Activated CD8-positive, alpha-beta T cell treated with anti-CD3 and anti-CD28 coated beads for 36 hours (primary cell): ENCODE measurements around the gene PDRG1. TPM values are rescaled to one million over a fixed set of nuclear protein-coding genes. Genes with fewer than 3 reads are reported as not detected.

Source experiments
- ATAC-seq: fragments of 200-7000 bp; cut with Tn5 transposase; one replicate; pipeline ENCODE4 v1.10.0; 2021; ENCODE audit warnings: mild to moderate bottlenecking, moderate library complexity
- CTCF ChIA-PET: fragments of 350-600 bp; sonication (Branson Sonifier 250); formaldehyde crosslinking; loops from one replicate; lab custom pipeline; 2021; ENCODE audit warnings: antibody characterized with exemption; lab: Charles Lee
- POLR2A ChIA-PET: fragments of 350-600 bp; sonication (Branson Sonifier 250); formaldehyde crosslinking; loops from one replicate; lab custom pipeline; 2021; ENCODE audit warnings: antibody characterized with exemption; lab: Charles Lee
- DNase-seq: peaks from one replicate; pipeline ENCODE4 v3.0.0-alpha.2; 2020
- H3K27ac Mint-ChIP-seq: one replicate; pipeline ENCODE4 v1.8.0; 2021; ENCODE audit warnings: mild to moderate bottlenecking, mixed read lengths
- H3K27me3 Mint-ChIP-seq: one replicate; pipeline ENCODE4 v1.8.0; 2021; ENCODE audit warnings: mixed read lengths
- H3K36me3 Mint-ChIP-seq: one replicate; pipeline ENCODE4 v1.8.0; 2021; ENCODE audit warnings: low read depth, mixed read lengths
- H3K4me1 Mint-ChIP-seq: one replicate; pipeline ENCODE4 v1.8.0; 2021; ENCODE audit warnings: low read depth, mixed read lengths
- H3K4me3 Mint-ChIP-seq: one replicate; pipeline ENCODE4 v1.8.0; 2021; ENCODE audit warnings: mild to moderate bottlenecking, moderate library complexity, mixed read lengths
- H3K9me3 Mint-ChIP-seq: one replicate; pipeline ENCODE4 v1.8.0; 2021; ENCODE audit warnings: mixed read lengths
- intact Hi-C: fragments of 100-400 bp; cut with micrococcal nuclease; formaldehyde crosslinking; loops from one replicate; pipeline ENCODE4 v1.10.0; 2022
- total RNA-seq, 2 experiments: library from RNA; stranded (reverse); gene quantifications; one replicate each; pipeline ENCODE4 v1.2.3, GENCODE V29; 2021
- TF ChIP-seq, protein P1 (sequence below): fragments of 200-600 bp; IDR thresholded peaks from one replicate; pipeline ENCODE4 v1.8.0; 2022; ENCODE audit warnings: antibody characterized with exemption, mild to moderate bottlenecking

Gene PDRG1
- total RNA-seq, 2 experiments from 2014 or later: 17.7 to 18.3 TPM

DNA sequence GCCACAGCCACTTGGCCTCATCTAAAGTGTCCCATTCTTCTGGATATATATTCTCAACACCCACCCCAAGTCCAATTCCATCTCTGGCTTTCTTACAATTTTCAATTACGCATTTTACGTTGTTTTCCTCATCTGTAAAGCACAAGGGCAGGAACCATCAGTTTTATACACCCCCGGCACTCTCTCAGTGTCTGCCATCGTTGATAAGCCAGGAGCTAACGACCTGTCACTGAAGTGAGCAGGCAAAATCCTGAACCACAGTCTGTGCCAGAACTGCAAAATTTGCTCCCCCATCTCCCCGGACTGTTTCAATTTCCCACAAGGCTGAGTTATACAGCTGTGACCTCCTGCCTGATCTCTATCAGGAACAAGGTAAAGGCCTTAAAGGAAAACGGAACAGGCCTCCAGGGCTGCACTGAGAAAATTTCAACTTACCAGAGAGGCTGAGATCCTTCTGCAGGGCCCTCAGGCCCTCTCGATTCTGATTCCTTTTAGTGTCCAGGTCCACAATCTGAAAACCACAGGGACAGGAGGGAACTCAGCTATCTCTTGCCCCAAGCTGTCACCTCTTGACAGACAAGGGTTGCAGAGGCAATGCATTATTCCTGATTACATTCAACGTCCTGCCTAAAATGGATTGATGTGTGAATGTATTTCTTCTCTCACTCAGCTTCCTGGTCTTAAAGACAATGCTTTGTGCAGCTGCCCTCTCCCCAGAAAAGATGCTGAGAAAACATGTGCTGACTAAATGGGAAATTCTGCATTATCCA lies 1.8 kb downstream of the PDRG1 start:
- Mint-ChIP-seq H3K4me3 (peak overlapping the region; percentile 91), H3K27ac (peak overlapping the region; percentile 51), H3K4me1 (peaks cover 25% of the 10 kb centered on the region), H3K27me3 (no peaks in the 10 kb centered on the region), H3K36me3 (peaks cover 48% of the 10 kb centered on the region), H3K9me3 (peaks cover 3% of the 10 kb centered on the region)
- intact Hi-C loops: no loop called here
- no peak for DNase-seq
- TF ChIP-seq, protein P1, sequence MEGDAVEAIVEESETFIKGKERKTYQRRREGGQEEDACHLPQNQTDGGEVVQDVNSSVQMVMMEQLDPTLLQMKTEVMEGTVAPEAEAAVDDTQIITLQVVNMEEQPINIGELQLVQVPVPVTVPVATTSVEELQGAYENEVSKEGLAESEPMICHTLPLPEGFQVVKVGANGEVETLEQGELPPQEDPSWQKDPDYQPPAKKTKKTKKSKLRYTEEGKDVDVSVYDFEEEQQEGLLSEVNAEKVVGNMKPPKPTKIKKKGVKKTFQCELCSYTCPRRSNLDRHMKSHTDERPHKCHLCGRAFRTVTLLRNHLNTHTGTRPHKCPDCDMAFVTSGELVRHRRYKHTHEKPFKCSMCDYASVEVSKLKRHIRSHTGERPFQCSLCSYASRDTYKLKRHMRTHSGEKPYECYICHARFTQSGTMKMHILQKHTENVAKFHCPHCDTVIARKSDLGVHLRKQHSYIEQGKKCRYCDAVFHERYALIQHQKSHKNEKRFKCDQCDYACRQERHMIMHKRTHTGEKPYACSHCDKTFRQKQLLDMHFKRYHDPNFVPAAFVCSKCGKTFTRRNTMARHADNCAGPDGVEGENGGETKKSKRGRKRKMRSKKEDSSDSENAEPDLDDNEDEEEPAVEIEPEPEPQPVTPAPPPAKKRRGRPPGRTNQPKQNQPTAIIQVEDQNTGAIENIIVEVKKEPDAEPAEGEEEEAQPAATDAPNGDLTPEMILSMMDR: no peak
- ATAC-seq: no peak
- ChIA-PET POLR2A (interaction anchor here (0.8 to 2.6 kb wide), 3 partner anchors 17 to 71 kb away, joined by 3 to 10 read pairs (median 3); no protein-coding TSS in a partner anchor), CTCF (interaction anchor here (0.7 to 6.6 kb wide), 9 partner anchors 70 to 337 kb away, joined by 3 to 106 read pairs (median 5); no protein-coding TSS in a partner anchor)

DNA sequence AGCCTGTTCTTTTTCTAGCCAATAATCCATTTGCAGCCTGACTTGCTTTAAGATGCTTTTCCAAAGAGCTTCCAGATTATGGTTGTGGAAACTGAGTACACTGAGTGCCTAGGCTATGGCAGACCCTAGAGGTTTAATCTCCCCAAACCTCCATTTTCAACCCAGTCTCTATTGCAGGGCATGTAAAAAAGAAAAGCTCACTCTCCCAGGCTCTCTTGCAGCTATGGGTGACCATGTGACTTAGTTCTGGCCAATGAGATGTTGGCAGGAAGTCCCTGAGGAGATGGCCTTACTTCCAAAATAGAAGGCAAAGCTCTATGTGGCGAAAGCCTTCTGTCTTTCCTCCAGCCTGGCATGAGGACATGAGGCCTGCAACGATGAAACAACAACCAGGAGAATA lies 3.8 kb downstream of the PDRG1 start:
- Mint-ChIP-seq H3K36me3 (peaks cover 52% of the 10 kb centered on the region), H3K9me3 (peaks cover 3% of the 10 kb centered on the region), H3K27ac (no peak overlapping the region), H3K4me1 (peaks cover 25% of the 10 kb centered on the region), H3K27me3 (no peaks in the 10 kb centered on the region), H3K4me3 (no peak overlapping the region)
- ATAC-seq (no peak), DNase-seq (peak; percentile 50)
- POLR2A ChIA-PET: interaction anchor here (0.7 kb wide), 1 partner anchor 60 kb away, joined by 3 read pairs; no protein-coding TSS in a partner anchor
- TF ChIP-seq, protein P1: no peak
- CTCF ChIA-PET: interaction anchor here (1.0 to 1.6 kb wide), 3 partner anchors 23 to 125 kb away, joined by 3 to 4 read pairs (median 3); no protein-coding TSS in a partner anchor
- intact Hi-C loops: no loop called here

DNA sequence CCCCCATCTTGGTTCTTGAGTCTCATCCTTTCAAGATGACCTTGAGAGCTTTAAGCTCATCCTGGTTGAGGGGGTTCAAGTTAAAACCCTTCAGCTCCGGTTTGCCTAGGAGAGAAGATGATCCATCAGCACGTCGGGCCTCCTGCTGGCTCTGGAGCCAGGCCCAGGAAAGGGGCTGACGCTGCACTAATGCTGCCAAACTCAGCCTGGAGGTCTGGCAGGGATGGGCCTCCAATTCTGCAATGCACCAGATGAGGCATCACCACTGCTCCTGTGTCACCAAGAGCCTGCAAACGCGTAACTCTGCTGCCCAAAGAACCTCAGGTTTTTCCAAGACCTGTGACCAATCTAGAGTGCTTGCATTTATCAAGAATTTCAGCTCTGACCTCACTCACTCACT lies 6.1 kb downstream of the PDRG1 start:
- Mint-ChIP-seq H3K36me3 (peaks cover 45% of the 10 kb centered on the region), H3K4me3 (no peak overlapping the region), H3K4me1 (peaks cover 16% of the 10 kb centered on the region), H3K27ac (no peak overlapping the region), H3K27me3 (no peaks in the 10 kb centered on the region), H3K9me3 (peaks cover 3% of the 10 kb centered on the region)
- CTCF ChIA-PET: interaction anchor here (1.0 kb wide), 1 partner anchor 99 kb away, joined by 3 read pairs; no protein-coding TSS in a partner anchor
- intact Hi-C loops: no loop called here
- TF ChIP-seq, protein P1: no peak
- POLR2A ChIA-PET: no interaction called here
- ATAC-seq: no peak
- DNase-seq: no peak

DNA sequence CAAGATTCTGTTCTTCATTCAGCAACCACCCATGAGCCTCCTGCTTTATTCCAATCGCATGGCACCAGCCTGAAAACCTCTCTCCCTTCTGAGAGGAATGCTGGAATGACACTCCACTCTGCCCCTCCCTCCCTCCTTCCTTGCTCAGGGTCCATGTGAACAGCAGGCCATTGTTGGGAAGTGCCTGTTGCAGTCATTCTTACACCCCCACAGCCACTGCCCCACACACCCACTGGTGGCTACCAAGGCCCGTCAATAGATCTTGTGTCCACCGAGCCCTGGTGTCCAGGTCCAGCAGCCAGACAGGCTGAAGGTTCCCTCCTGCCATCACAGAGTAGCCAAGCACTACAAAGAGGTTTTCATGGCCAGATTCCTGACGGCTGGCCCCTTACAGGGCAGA lies 6.5 kb downstream of the PDRG1 start:
- H3K36me3 Mint-ChIP-seq: peaks cover 41% of the 10 kb centered on the region
- peaks cover 3% of the 10 kb centered on the region for H3K9me3 Mint-ChIP-seq
- TF ChIP-seq, protein P1: no peak
- H3K27me3 Mint-ChIP-seq: no peaks in the 10 kb centered on the region
- peaks cover 12% of the 10 kb centered on the region for H3K4me1 Mint-ChIP-seq
- ATAC-seq (no peak), DNase-seq (no peak)
- ChIA-PET CTCF (no interaction called here), POLR2A (no interaction called here)
- no peak overlapping the region for H3K27ac Mint-ChIP-seq
- intact Hi-C loops: no loop called here
- no peak overlapping the region for H3K4me3 Mint-ChIP-seq

DNA sequence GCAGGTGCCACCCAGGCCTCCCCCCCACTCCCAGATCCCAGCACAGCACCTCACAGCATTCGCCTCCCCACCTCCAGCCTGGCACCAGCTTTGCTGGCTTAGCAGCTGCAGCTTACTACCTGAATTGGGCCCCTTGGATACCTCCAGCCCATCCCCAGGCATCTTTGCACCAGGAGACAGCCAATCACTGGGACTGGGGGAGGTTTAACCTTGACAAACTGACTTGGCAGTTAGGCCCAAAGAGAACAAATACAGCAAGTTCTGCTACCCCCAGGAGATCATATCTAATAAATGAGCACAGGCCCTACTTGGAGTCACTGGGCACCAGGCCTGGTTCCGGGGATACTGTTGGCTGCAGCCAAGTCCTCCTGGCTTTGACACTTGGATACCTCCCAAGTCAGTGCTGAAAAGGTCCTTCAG lies 8.8 kb downstream of the PDRG1 start:
- Mint-ChIP-seq H3K27me3 (no peaks in the 10 kb centered on the region), H3K4me1 (no peaks in the 10 kb centered on the region), H3K27ac (no peak overlapping the region), H3K9me3 (no peaks in the 10 kb centered on the region), H3K4me3 (no peak overlapping the region), H3K36me3 (peaks cover 24% of the 10 kb centered on the region)
- no peak for ATAC-seq
- ChIA-PET POLR2A (no interaction called here), CTCF (interaction anchor here (5.0 kb wide), 1 partner anchor 9 kb away, joined by 24 read pairs; the partner anchor contains the start of gene PDRG1)
- DNase-seq: no peak
- TF ChIP-seq, protein P1: no peak
- intact Hi-C loops: no loop called here
